Left lung (tissue), 10 donors: ENCODE measurements around the gene PAX6. TPM values are rescaled to one million over a fixed set of nuclear protein-coding genes. Genes with fewer than 3 reads are reported as not detected.

Experiments used
- ATAC-seq: fragments of 200-7000 bp; cut with Tn5 transposase; one replicate; pipeline ENCODE4 v1.9.1; 2020; ENCODE audit warnings: moderate library complexity
- DNase-seq, 4 donors: peaks; one replicate each; pipeline ENCODE4 v3.0.0-alpha.2; 2013 to 2020
- H3K27ac ChIP-seq, 2 donors: fragments of 200-600 bp; sonication (generic) in 1 of 2; one replicate each; pipeline versions ENCODE4 v1.5.0 to v1.8.0; 2020 to 2021
- H3K27me3 ChIP-seq, 2 donors: fragments of 200-600 bp; sonication (generic) in 1 of 2; one replicate each; pipeline versions ENCODE4 v1.5.0 to v1.8.0; 2020 to 2021
- H3K36me3 ChIP-seq, 2 donors: fragments of 200-600 bp; sonication (generic) in 1 of 2; one replicate each; pipeline versions ENCODE4 v1.5.0 to v1.8.0; 2020 to 2021
- H3K4me1 ChIP-seq, 2 donors: fragments of 200-600 bp; one replicate each; pipeline ENCODE4 v1.8.0; 2021
- H3K4me3 ChIP-seq, 2 donors: fragments of 200-600 bp; sonication (generic) in 1 of 2; one replicate each; pipeline versions ENCODE4 v1.5.0 to v1.8.0; 2020 to 2021; ENCODE audit warnings: mild to moderate bottlenecking in 1 of 2
- H3K9me3 ChIP-seq, 2 donors: fragments of 200-600 bp; sonication (generic) in 1 of 2; one replicate each; pipeline versions ENCODE4 v1.5.0 to v1.8.0; 2020 to 2021
- CTCF ChIP-seq, 2 donors: fragments of 200-600 bp; sonication (generic) in 1 of 2; IDR thresholded peaks; one replicate each; pipeline versions ENCODE4 v1.5.0 to v1.8.0; 2021; ENCODE audit warnings: antibody characterized with exemption in 2 of 2
- intact Hi-C, 2 donors: fragments of 100-400 bp; cut with DNase I; formaldehyde crosslinking; loops; one replicate each; pipeline versions ENCODE4 v1.11.2 to v1.14.2; 2022
- polyA plus RNA-seq, 6 donors: library from polyadenylated mRNA; unstranded; fragments of 120-200 nt; gene quantifications; one replicate each; pipeline ENCODE4 v1.2.1, GENCODE V29; 2013; ENCODE audit not compliant: insufficient read length in 6 of 6
- total RNA-seq, 2 donors: library from RNA; stranded (reverse); fragmentation: NEBNext Ultra II Directional; extraction: Animal tissue kit (Norgen Biotek cat#: 25700); gene quantifications; one replicate each; pipeline ENCODE4 v1.2.1, GENCODE V29; 2021
- donor health status: DM: no; HTN: yes; CAD: no.
- donor health status: DM: no; HTN: no; CAD: no.

Gene PAX6
- total and polyA plus RNA-seq, 8 donors, result 0.07 to 0.18 (median 0.10) TPM; not detected in 4

GRCh38 chr11:31819621-31820437 is 8.7 kb upstream of the PAX6 start:
- no peaks in the 10 kb centered on the region for H3K9me3 ChIP-seq
- H3K27ac ChIP-seq, result no peak overlapping the region
- H3K36me3 ChIP-seq, result no peaks in the 10 kb centered on the region
- peaks cover 20 to 41% of the 10 kb centered on the region in 2 donors for H3K4me1 ChIP-seq
- H3K27me3 ChIP-seq, result peaks cover 100% of the 10 kb centered on the region in 2 donors
- DNase-seq (peak in 1 of 4 donors; percentile 80), ATAC-seq (no peak)
- intact Hi-C loops, result no loop called here
- no peak overlapping the region for H3K4me3 ChIP-seq
- no peak for TF ChIP-seq CTCF (IDR thresholded peaks at IDR 0.05)

- Histone ChIP-seq H3K27ac (no peak overlapping the region), H3K4me3 (no peak overlapping the region), H3K4me1 (peaks cover 20 to 49% of the 10 kb centered on the region in 2 donors), H3K27me3 (peaks cover 100% of the 10 kb centered on the region in 2 donors), H3K36me3 (no peaks in the 10 kb centered on the region), H3K9me3 (no peaks in the 10 kb centered on the region)
- intact Hi-C loops, result no loop called here
- no peak for TF ChIP-seq CTCF (IDR thresholded peaks at IDR 0.05)
- DNase-seq, result no peak
- no peak for ATAC-seq
These were observed 7.8 kb upstream of the PAX6 start for GRCh38 chr11:31818874-31819331.

- intact Hi-C loops, result no loop called here
- peaks cover 20 to 54% of the 10 kb centered on the region in 2 donors for H3K4me1 ChIP-seq
- H3K36me3 ChIP-seq, result no peaks in the 10 kb centered on the region
- no peak overlapping the region for H3K27ac ChIP-seq
- DNase-seq (no peak), ATAC-seq (no peak)
- no peaks in the 10 kb centered on the region for H3K9me3 ChIP-seq
- no peak for TF ChIP-seq CTCF (IDR thresholded peaks at IDR 0.05)
- H3K27me3 ChIP-seq, result peaks cover 100% of the 10 kb centered on the region in 2 donors
- H3K4me3 ChIP-seq, result no peak overlapping the region
These were observed 7.3 kb upstream of the PAX6 start for GRCh38 chr11:31818425-31818755.

- H3K27me3 ChIP-seq, result peaks cover 100% of the 10 kb centered on the region in 2 donors
- TF ChIP-seq CTCF (IDR thresholded peaks at IDR 0.05), result no peak
- no peaks in the 10 kb centered on the region for H3K9me3 ChIP-seq
- no peak overlapping the region for H3K4me3 ChIP-seq
- ATAC-seq, result peak; percentile 11
- no peak overlapping the region for H3K27ac ChIP-seq
- DNase-seq, result peak in 1 of 4 donors; percentile 73
- H3K4me1 ChIP-seq, result peaks cover 23 to 60% of the 10 kb centered on the region in 2 donors
- H3K36me3 ChIP-seq, result no peaks in the 10 kb centered on the region
- intact Hi-C loops, result no loop called here
These were observed 6.7 kb upstream of the PAX6 start for GRCh38 chr11:31817621-31818424.

- ATAC-seq (no peak), DNase-seq (peak in 1 of 4 donors; percentile 60)
- Histone ChIP-seq H3K4me1 (peaks cover 25 to 66% of the 10 kb centered on the region in 2 donors), H3K4me3 (no peak overlapping the region), H3K27ac (no peak overlapping the region), H3K27me3 (peaks cover 99 to 100% of the 10 kb centered on the region in 2 donors), H3K9me3 (no peaks in the 10 kb centered on the region), H3K36me3 (no peaks in the 10 kb centered on the region)
- intact Hi-C loops, result no loop called here
- no peak for TF ChIP-seq CTCF (IDR thresholded peaks at IDR 0.05)
These were observed 6.0 kb upstream of the PAX6 start for GRCh38 chr11:31817054-31817620.
